Measurements from ENCODE around the gene ADAMTS15. TPM values are rescaled to one million over a fixed set of nuclear protein-coding genes. Genes with fewer than 3 reads are reported as not detected.

Gene ADAMTS15
- total RNA-seq, 2 experiments from 2014 or later: not detected

DNA sequence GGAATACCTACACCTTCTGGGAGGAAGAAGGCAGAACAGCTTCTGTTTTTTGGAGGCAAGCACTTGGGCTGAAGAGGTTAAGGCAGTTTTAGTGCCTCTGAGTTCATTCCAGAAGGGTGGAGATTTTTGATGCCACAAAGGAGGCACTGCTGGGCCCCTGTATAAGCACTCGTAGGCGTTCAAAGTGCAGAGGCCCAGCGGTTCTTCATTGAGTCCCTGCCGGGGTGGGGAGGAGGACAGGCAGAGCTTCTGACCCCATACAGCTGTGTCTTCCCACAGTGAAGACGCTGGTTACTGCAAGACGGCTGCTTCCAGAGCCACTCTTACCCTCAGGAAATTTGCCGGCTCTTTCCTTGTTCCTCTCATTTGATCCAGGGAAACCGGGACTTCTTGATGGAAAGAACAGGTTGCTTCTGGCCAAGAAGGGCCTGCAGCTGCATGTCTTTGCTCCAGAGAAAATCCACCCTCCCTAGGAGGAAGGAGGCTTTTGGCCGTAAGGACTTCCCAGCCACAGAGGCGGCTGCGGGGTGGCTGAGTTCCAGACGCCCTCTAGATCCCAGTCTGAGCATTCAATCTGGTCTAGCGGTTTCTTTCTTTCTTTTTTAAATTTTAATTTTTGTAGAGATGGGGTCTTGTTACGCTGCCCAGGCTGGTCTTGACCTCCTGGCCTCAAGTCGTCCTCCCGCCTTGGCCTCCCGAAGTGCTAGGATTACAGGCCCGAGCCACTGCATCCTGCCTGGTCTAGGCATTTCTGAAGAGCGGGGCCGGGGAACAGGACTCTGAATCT lies 9.4 kb downstream of the ADAMTS15 start:
- ChIA-PET CTCF (no interaction called here), POLR2A (no interaction called here)
- Mint-ChIP-seq H3K4me1 (ENCODE audit: low read depth) (no peaks in the 10 kb centered on the region), H3K27me3 (peaks cover 15% of the 10 kb centered on the region), H3K9me3 (no peaks in the 10 kb centered on the region), H3K36me3 (no peaks in the 10 kb centered on the region), H3K27ac (no peak overlapping the region), H3K4me3 (no peak overlapping the region)
- intact Hi-C loops (cut with micrococcal nuclease): no loop called here
- DNase-seq: no peak

DNA sequence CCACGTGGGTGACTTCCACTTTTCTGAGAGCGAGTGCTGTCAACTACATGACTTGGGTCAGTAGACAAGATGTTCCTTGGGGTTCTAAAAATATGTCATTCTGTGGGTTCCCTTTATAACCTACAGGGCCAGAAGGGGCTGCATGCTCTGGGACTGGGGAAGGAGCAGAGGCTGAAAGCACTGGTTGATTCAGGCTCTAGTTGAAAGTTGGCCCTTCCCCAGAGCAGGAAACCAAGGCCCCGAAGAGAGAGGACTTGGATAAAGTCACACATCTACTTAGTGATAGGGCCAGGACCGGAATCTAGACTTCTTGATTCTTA lies 9.9 kb downstream of the ADAMTS15 start:
- Mint-ChIP-seq H3K36me3 (no peaks in the 10 kb centered on the region), H3K9me3 (no peaks in the 10 kb centered on the region), H3K27ac (no peak overlapping the region), H3K27me3 (peaks cover 15% of the 10 kb centered on the region), H3K4me1 (ENCODE audit: low read depth) (no peaks in the 10 kb centered on the region), H3K4me3 (no peak overlapping the region)
- ChIA-PET CTCF (no interaction called here), POLR2A (no interaction called here)
- DNase-seq: no peak
- intact Hi-C loops (cut with micrococcal nuclease): no loop called here

DNA sequence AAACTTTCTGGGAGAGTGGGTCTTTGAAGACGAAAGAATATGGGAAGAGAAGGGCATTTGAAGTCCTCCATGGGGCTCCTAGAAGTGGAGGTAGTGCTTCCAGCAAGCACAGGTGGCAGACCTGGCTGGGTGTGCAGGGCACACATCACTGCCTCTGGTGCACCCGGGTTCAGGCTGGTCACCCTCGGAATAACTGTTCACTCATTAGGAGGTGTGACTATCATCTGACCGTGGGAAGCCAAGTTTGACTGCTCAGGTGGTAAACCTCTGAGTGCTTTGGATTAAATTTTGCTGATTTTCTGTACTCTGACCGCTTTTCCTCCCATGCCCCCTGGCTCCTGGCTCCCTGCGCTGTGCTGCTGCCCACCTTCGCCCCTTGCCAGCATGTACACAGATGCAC lies 11.1 kb downstream of the ADAMTS15 start:
- H3K4me1 Mint-ChIP-seq (ENCODE audit: low read depth): no peaks in the 10 kb centered on the region
- ChIA-PET POLR2A (no interaction called here), CTCF (no interaction called here)
- H3K9me3 Mint-ChIP-seq: no peaks in the 10 kb centered on the region
- no peaks in the 10 kb centered on the region for H3K36me3 Mint-ChIP-seq
- peaks cover 10% of the 10 kb centered on the region for H3K27me3 Mint-ChIP-seq
- no peak for DNase-seq
- intact Hi-C loops (cut with micrococcal nuclease): no loop called here
- no peak overlapping the region for H3K27ac Mint-ChIP-seq
- H3K4me3 Mint-ChIP-seq: no peak overlapping the region

DNA sequence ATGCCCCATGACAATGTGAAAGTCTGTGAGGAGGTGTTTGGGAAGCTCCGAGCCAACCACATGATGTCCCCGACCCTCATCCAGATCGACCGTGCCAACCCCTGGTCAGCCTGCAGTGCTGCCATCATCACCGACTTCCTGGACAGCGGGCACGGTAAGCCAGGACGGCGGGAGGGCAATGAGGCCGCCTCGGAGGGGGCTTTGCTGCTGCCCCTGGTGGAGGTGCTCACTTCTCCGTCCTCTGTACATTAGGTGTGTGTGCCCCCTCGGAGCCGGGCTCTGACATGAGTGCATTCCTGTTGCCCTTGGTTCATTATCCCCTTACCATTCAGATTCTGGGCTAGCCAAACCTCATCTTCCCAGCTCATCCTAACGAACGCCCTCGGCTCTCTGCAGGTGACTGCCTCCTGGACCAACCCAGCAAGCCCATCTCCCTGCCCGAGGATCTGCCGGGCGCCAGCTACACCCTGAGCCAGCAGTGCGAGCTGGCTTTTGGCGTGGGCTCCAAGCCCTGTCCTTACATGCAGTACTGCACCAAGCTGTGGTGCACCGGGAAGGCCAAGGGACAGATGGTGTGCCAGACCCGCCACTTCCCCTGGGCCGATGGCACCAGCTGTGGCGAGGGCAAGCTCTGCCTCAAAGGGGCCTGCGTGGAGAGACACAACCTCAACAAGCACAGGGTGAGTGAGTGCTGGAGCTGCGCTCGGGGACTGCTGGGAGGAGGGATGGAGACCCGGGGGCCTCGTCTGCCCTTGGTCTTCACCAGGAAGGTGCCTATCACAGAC lies 13.8 kb downstream of the ADAMTS15 start:
- POLR2A ChIA-PET: no interaction called here
- Mint-ChIP-seq H3K4me3 (no peak overlapping the region), H3K4me1 (ENCODE audit: low read depth) (no peaks in the 10 kb centered on the region), H3K27me3 (peaks cover 2% of the 10 kb centered on the region), H3K9me3 (no peaks in the 10 kb centered on the region), H3K27ac (no peak overlapping the region), H3K36me3 (no peaks in the 10 kb centered on the region)
- no peak for DNase-seq
- intact Hi-C loops (cut with micrococcal nuclease): no loop called here
- CTCF ChIA-PET: no interaction called here

DNA sequence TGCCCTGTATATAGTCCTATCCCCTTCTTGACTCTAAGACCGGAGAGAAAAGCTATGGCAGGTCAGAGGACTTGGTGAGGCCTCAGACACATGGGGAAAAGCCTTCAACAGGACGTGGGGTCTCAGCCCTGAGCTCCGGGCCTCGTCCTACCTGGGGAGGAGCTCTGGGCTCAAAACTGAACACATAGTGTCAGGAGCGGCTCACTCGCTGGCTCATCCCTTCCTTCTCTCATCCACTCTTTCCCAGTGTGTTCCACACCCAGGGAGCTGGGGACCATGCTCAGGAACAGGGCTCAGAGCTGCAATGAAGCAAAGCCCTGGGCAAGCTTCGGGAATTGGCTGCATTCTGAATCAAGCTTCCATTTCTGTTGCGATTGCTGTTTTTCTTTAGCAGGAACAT lies 14.5 kb downstream of the ADAMTS15 start:
- Mint-ChIP-seq H3K36me3 (no peaks in the 10 kb centered on the region), H3K27me3 (peaks cover 2% of the 10 kb centered on the region), H3K4me1 (ENCODE audit: low read depth) (no peaks in the 10 kb centered on the region), H3K4me3 (no peak overlapping the region), H3K27ac (no peak overlapping the region), H3K9me3 (no peaks in the 10 kb centered on the region)
- ChIA-PET CTCF (no interaction called here), POLR2A (no interaction called here)
- DNase-seq: no peak
- intact Hi-C loops (cut with micrococcal nuclease): no loop called here

DNA sequence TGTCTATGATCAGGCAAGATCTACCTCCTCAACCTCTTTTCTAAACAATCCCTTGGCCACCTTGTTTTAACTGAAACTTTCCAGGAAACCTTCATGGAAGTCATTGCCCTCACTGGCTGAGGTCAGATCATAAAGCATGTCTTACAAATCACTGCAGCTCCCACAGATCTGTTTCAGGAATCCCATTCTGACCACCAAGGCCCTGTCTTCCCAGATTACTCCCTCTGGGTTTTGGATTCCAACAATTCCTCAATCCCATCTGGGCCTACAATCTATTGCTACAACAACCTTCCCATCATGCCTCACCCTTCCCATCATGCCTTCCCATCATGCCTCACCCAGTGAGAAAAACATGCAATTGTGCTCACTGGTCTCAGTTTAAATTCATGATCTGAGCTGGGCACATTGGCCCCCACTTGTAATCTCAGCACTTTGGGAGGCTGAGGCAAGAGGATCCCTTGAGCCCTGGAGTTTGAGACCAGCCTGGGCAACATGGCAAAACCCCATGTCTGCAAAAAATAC lies 15.9 kb downstream of the ADAMTS15 start:
- H3K27me3 Mint-ChIP-seq: no peaks in the 10 kb centered on the region
- no peak overlapping the region for H3K27ac Mint-ChIP-seq
- intact Hi-C loops (cut with micrococcal nuclease): no loop called here
- ChIA-PET POLR2A (no interaction called here), CTCF (no interaction called here)
- no peak overlapping the region for H3K4me3 Mint-ChIP-seq
- no peaks in the 10 kb centered on the region for H3K4me1 Mint-ChIP-seq (ENCODE audit: low read depth)
- no peak for DNase-seq
- no peaks in the 10 kb centered on the region for H3K9me3 Mint-ChIP-seq
- H3K36me3 Mint-ChIP-seq: no peaks in the 10 kb centered on the region

DNA sequence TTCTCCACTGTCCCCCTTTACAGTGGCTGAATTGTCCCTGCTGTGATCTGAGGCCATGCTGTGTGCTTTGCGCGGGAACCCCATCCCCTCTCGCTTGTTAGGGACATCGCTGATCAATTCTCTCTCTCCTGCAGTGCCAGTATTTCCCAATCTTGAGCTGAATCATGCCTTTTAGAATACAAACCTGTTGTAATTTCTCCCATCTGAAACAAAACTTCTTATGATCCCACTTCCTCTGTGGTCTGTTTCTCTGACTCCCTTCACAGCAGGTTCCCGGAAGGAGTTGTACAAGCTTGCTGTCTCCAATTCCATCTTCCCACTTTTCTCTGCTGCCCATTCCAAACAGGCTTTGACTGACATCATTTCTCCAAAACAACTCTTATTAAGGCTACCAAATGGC lies 16.8 kb downstream of the ADAMTS15 start:
- no peak overlapping the region for H3K27ac Mint-ChIP-seq
- H3K9me3 Mint-ChIP-seq: no peaks in the 10 kb centered on the region
- no peaks in the 10 kb centered on the region for H3K27me3 Mint-ChIP-seq
- CTCF ChIA-PET: no interaction called here
- no peaks in the 10 kb centered on the region for H3K36me3 Mint-ChIP-seq
- intact Hi-C loops (cut with micrococcal nuclease): no loop called here
- H3K4me3 Mint-ChIP-seq: no peak overlapping the region
- POLR2A ChIA-PET: no interaction called here
- no peak for DNase-seq
- H3K4me1 Mint-ChIP-seq (ENCODE audit: low read depth): no peaks in the 10 kb centered on the region

DNA sequence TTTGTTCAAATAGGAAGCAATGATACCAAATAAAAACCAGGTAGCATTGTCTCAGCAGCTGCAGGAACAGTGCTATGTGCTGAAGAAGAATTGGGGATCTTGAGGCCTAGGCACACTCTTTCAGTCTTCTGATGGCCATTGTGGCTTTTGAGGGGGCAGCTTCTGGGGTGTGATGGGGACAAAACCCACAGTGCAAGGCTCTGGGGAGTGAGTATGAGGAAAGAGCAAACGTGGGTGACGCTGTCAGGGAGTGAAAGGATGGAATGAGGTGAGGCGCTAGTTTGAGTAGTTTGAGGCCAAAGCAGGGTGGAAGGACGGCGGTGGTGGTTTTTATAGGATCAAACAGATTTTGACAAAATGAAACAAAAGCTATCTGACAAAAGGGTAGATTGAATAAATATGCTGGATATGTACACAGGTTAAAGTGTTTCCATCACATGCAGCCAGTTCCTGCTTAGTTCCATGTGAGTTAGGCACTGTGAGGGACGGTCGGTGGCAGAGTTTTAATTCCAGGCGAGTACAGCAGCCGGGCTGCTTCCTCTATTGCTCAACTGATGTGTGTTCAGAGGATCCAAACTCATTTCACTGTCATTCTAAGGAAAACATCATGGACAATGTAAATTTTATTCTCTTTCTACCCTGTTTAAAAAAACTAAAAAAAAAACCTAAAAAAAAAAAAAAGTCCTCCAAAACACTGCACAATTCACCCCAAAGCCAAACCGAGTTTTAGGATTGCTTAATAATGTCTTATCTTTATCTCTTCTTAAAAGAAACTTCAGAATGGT lies 18.9 kb downstream of the ADAMTS15 start:
- Mint-ChIP-seq H3K36me3 (no peaks in the 10 kb centered on the region), H3K4me3 (no peak overlapping the region), H3K27me3 (no peaks in the 10 kb centered on the region), H3K9me3 (no peaks in the 10 kb centered on the region), H3K27ac (no peak overlapping the region), H3K4me1 (ENCODE audit: low read depth) (no peaks in the 10 kb centered on the region)
- POLR2A ChIA-PET: interaction anchor here (1.1 kb wide), 1 partner anchor 276 kb away, joined by 3 read pairs; no protein-coding TSS in a partner anchor
- intact Hi-C loops (cut with micrococcal nuclease): no loop called here
- no peak for DNase-seq
- CTCF ChIA-PET: no interaction called here

DNA sequence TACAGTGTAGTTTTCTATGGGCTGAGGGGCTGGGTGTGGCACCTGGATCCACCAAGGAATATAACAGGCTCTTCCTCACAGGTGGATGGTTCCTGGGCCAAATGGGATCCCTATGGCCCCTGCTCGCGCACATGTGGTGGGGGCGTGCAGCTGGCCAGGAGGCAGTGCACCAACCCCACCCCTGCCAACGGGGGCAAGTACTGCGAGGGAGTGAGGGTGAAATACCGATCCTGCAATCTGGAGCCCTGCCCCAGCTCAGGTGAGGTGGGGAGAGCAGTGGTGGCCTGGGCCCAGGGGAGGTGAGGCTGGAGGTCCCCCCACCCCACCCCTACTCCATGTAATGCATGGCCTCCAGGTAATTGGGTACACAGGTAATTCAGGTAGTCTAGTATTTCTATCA lies 20.7 kb downstream of the ADAMTS15 start:
- Mint-ChIP-seq H3K9me3 (no peaks in the 10 kb centered on the region), H3K27me3 (no peaks in the 10 kb centered on the region), H3K4me3 (no peak overlapping the region), H3K36me3 (no peaks in the 10 kb centered on the region), H3K27ac (no peak overlapping the region), H3K4me1 (ENCODE audit: low read depth) (no peaks in the 10 kb centered on the region)
- ChIA-PET POLR2A (no interaction called here), CTCF (no interaction called here)
- no peak for DNase-seq
- intact Hi-C loops (cut with micrococcal nuclease): no loop called here

DNA sequence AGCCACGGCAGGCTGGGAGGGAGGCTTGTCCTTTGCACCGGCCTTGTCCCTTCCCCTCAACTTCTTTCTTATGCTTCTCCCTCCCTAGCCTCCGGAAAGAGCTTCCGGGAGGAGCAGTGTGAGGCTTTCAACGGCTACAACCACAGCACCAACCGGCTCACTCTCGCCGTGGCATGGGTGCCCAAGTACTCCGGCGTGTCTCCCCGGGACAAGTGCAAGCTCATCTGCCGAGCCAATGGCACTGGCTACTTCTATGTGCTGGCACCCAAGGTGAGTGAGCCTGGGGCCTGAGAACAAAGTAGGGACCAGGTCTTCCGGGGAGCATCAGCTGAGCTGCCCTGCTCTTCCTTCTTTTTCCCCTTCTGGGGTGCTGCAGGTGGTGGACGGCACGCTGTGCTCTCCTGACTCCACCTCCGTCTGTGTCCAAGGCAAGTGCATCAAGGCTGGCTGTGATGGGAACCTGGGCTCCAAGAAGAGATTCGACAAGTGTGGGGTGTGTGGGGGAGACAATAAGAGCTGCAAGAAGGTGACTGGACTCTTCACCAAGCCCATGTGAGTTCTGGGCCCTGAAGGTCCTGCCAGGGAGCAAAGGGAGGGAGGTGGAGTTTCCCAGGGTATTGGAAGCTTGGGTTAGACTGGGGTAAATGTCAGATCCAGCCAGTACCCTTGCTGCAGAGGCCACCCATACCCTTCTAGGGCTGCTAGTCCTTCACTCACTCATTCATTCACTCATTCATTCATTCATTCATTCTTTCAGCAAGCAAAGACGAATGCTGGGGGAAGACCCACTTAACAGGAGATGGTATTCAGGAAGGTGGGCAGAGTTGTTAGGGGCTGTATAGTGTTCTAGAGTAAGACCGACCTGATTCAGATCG lies 22.6 kb downstream of the ADAMTS15 start:
- no peaks in the 10 kb centered on the region for H3K4me1 Mint-ChIP-seq (ENCODE audit: low read depth)
- no peaks in the 10 kb centered on the region for H3K36me3 Mint-ChIP-seq
- H3K4me3 Mint-ChIP-seq: no peak overlapping the region
- POLR2A ChIA-PET: no interaction called here
- intact Hi-C loops (cut with micrococcal nuclease): no loop called here
- H3K27ac Mint-ChIP-seq: no peak overlapping the region
- no peak for DNase-seq
- no peaks in the 10 kb centered on the region for H3K9me3 Mint-ChIP-seq
- no peaks in the 10 kb centered on the region for H3K27me3 Mint-ChIP-seq
- CTCF ChIA-PET: no interaction called here

DNA sequence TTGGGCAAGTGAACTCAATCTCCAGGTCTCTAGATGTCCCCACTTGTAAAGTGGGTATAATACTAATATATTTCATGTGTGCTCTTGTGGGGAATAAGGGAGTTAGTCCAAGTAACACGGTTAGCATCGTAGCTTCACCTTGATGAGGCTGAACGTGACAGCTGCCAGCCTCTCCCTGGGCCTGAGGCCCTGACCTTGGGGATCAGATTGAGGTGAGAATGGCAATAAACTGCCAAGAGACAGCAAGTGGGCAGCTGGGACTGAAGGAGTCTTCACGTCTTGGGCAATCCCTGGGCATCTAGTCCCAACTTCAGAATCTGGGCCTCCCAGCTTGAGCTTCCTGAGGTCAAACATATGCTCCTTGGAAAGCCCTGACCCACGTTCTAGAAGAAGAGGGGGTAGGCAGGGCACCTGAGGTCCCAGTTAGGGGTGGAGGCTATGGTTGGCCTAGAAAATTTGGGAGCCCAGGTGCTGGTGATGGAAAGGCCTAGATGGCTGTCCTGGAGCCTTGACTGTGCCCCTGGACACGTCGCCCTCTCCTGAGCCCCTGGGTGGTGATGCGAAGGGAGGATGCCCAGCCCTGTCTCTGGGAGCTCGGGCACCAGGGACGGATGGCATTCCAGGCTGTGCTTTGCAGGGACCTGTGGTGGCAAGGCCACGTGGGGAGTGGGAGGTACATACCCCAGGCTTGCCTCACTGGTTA lies 23.4 kb downstream of the ADAMTS15 start:
- no peak overlapping the region for H3K4me3 Mint-ChIP-seq
- DNase-seq: no peak
- peaks cover 1% of the 10 kb centered on the region for H3K27me3 Mint-ChIP-seq
- H3K9me3 Mint-ChIP-seq: no peaks in the 10 kb centered on the region
- ChIA-PET CTCF (no interaction called here), POLR2A (no interaction called here)
- peaks cover 5% of the 10 kb centered on the region for H3K4me1 Mint-ChIP-seq (ENCODE audit: low read depth)
- H3K27ac Mint-ChIP-seq: no peak overlapping the region
- no peaks in the 10 kb centered on the region for H3K36me3 Mint-ChIP-seq
- intact Hi-C loops (cut with micrococcal nuclease): no loop called here
